ENCODE results near the gene PTPN20.
"Not testable (repeated sequence)": the region's sequence is repeated elsewhere in the genome, so short reads cannot be mapped to it uniquely, and the experiment has no call there.

DNA sequence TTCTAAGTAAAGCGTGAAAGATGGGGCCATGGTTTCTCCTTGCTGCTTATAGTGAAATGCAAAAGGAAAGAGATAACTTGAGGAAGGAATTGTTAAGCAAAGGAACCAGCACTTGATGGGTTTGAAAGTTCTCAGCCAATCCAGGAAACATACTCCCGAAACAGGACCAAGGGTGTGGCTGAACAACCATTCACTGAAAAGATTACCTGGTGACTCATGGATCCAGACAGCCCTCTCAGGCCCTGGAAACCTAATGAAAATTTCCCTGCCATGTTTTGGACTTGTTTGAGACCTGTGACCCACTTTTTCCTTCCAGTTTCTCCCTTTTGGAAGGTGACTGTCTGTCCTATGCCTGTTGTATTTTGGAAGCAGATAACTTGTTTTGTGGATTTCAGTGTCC is 11.3 kb downstream of the PTPN20 start:
- TF ChIP-seq, protein P1, sequence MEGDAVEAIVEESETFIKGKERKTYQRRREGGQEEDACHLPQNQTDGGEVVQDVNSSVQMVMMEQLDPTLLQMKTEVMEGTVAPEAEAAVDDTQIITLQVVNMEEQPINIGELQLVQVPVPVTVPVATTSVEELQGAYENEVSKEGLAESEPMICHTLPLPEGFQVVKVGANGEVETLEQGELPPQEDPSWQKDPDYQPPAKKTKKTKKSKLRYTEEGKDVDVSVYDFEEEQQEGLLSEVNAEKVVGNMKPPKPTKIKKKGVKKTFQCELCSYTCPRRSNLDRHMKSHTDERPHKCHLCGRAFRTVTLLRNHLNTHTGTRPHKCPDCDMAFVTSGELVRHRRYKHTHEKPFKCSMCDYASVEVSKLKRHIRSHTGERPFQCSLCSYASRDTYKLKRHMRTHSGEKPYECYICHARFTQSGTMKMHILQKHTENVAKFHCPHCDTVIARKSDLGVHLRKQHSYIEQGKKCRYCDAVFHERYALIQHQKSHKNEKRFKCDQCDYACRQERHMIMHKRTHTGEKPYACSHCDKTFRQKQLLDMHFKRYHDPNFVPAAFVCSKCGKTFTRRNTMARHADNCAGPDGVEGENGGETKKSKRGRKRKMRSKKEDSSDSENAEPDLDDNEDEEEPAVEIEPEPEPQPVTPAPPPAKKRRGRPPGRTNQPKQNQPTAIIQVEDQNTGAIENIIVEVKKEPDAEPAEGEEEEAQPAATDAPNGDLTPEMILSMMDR (IDR thresholded peaks at IDR 0.05), result not testable (repeated sequence)
- not testable (repeated sequence) for TF ChIP-seq POLR2AphosphoS5, POLR2A (IDR thresholded peaks at IDR 0.05)

Data from prostate gland (tissue), 2 donors.